Activated naive CD4-positive, alpha-beta T cell treated with anti-CD3 and anti-CD28 coated beads, Interleukin-2, amount 50 U/mL, for 16 hours (primary cell): ENCODE measurements around the gene GPI.
"Not testable (repeated sequence)": the region's sequence is repeated elsewhere in the genome, so short reads cannot be mapped to it uniquely, and the experiment has no call there.

Experiments
- DNase-seq: peaks from one replicate; pipeline ENCODE4 v3.0.0-alpha.2; 2020

GPI gene

GRCh38 chr19:34370117-34370516, 5.1 kb downstream of the GPI start:
- DNase-seq = no peak

GRCh38 chr19:34370983-34371382, 6.0 kb downstream of the GPI start:
- DNase-seq = no peak

GRCh38 chr19:34373601-34374288, 8.7 kb downstream of the GPI start:
- DNase-seq = no peak

- DNase-seq = no peak
Measured at GRCh38 chr19:34375598-34375997, 10.6 kb downstream of the GPI start.

GRCh38 chr19:34380639-34381241, 15.7 kb downstream of the GPI start:
- DNase-seq = no peak

GRCh38 chr19:34381399-34382251, 16.6 kb downstream of the GPI start:
- DNase-seq = no peak

GRCh38 chr19:34382471-34382870, 17.5 kb downstream of the GPI start:
- no peak for DNase-seq

- DNase-seq = no peak
Measured at GRCh38 chr19:34383599-34383998, 18.6 kb downstream of the GPI start.

GRCh38 chr19:34386645-34387445, 21.8 kb downstream of the GPI start:
- DNase-seq = no peak

GRCh38 chr19:34387446-34387810, 22.4 kb downstream of the GPI start:
- no peak for DNase-seq

GRCh38 chr19:34388745-34389144, 23.7 kb downstream of the GPI start:
- DNase-seq = not testable (repeated sequence)

GRCh38 chr19:34391813-34392212, 26.8 kb downstream of the GPI start:
- DNase-seq = no peak

- DNase-seq = no peak
Measured at GRCh38 chr19:34393031-34393430, 28.0 kb downstream of the GPI start.

GRCh38 chr19:34393629-34394028, 28.6 kb downstream of the GPI start:
- DNase-seq = no peak

- no peak for DNase-seq
Measured at GRCh38 chr19:34397853-34398252, 32.9 kb downstream of the GPI start.

- no peak for DNase-seq
Measured at GRCh38 chr19:34399886-34400285, 34.9 kb downstream of the GPI start.

- DNase-seq = not testable (repeated sequence)
Measured at GRCh38 chr19:34400844-34401243, 35.8 kb downstream of the GPI start.

- no peak for DNase-seq
Measured at GRCh38 chr19:34402074-34402600, 37.1 kb downstream of the GPI start.

- DNase-seq = no peak
Measured at GRCh38 chr19:34403784-34404108, 38.8 kb downstream of the GPI start.

- peak; percentile 95 for DNase-seq
Measured at GRCh38 chr19:34404109-34404909, 39.3 kb downstream of the GPI start, which contains the start of gene PDCD2L. PDCD2L (plus strand) TSS chr19:34404399; CDS start chr19:34404431, 32 bp downstream.

- no peak for DNase-seq
Measured at GRCh38 chr19:34405892-34406660, 41.1 kb downstream of the GPI start.
